ENCODE measurements around the gene CMTM8.

The CMTM8 gene

GRCh38 chr3:32305361-32305876 lies 66.9 kb downstream of the CMTM8 start:
- in situ Hi-C loops (cut with MboI; ENCODE audit: low sequenced_read_pairs) = no loop called here

GRCh38 chr3:32306072-32306471 lies 67.6 kb downstream of the CMTM8 start:
- in situ Hi-C loops (cut with MboI; ENCODE audit: low sequenced_read_pairs) = no loop called here

GRCh38 chr3:32307591-32307990 lies 69.1 kb downstream of the CMTM8 start:
- in situ Hi-C loops (cut with MboI; ENCODE audit: low sequenced_read_pairs) = no loop called here

- in situ Hi-C loops (cut with MboI; ENCODE audit: low sequenced_read_pairs) = no loop called here
Measured at GRCh38 chr3:32308378-32308777, 69.9 kb downstream of the CMTM8 start.

GRCh38 chr3:32309654-32310242 lies 71.3 kb downstream of the CMTM8 start:
- in situ Hi-C loops (cut with MboI; ENCODE audit: low sequenced_read_pairs) = no loop called here

GRCh38 chr3:32310336-32310735 lies 71.9 kb downstream of the CMTM8 start:
- in situ Hi-C loops (cut with MboI; ENCODE audit: low sequenced_read_pairs) = no loop called here

GRCh38 chr3:32310918-32311839 lies 72.7 kb downstream of the CMTM8 start:
- in situ Hi-C loops (cut with MboI; ENCODE audit: low sequenced_read_pairs) = no loop called here

GRCh38 chr3:32312251-32312650 lies 73.8 kb downstream of the CMTM8 start:
- in situ Hi-C loops (cut with MboI; ENCODE audit: low sequenced_read_pairs) = no loop called here

GRCh38 chr3:32313169-32313568 lies 74.7 kb downstream of the CMTM8 start:
- in situ Hi-C loops (cut with MboI; ENCODE audit: low sequenced_read_pairs) = no loop called here

- in situ Hi-C loops (cut with MboI; ENCODE audit: low sequenced_read_pairs) = no loop called here
Measured at GRCh38 chr3:32313723-32314473, 75.4 kb downstream of the CMTM8 start.

- in situ Hi-C loops (cut with MboI; ENCODE audit: low sequenced_read_pairs) = no loop called here
Measured at GRCh38 chr3:32315441-32315840, 77.0 kb downstream of the CMTM8 start.

GRCh38 chr3:32316319-32316718 lies 77.8 kb downstream of the CMTM8 start:
- in situ Hi-C loops (cut with MboI; ENCODE audit: low sequenced_read_pairs) = no loop called here

GRCh38 chr3:32316976-32317375 lies 78.5 kb downstream of the CMTM8 start:
- in situ Hi-C loops (cut with MboI; ENCODE audit: low sequenced_read_pairs) = no loop called here

- in situ Hi-C loops (cut with MboI; ENCODE audit: low sequenced_read_pairs) = no loop called here
Measured at GRCh38 chr3:32319607-32320006, 81.1 kb downstream of the CMTM8 start.

GRCh38 chr3:32320080-32320479 lies 81.6 kb downstream of the CMTM8 start:
- in situ Hi-C loops (cut with MboI; ENCODE audit: low sequenced_read_pairs) = no loop called here

GRCh38 chr3:32321095-32321790 lies 82.8 kb downstream of the CMTM8 start:
- in situ Hi-C loops (cut with MboI; ENCODE audit: low sequenced_read_pairs) = no loop called here

GRCh38 chr3:32322311-32322710 lies 83.8 kb downstream of the CMTM8 start:
- in situ Hi-C loops (cut with MboI; ENCODE audit: low sequenced_read_pairs) = no loop called here

GRCh38 chr3:32323604-32324003 lies 85.1 kb downstream of the CMTM8 start:
- in situ Hi-C loops (cut with MboI; ENCODE audit: low sequenced_read_pairs) = no loop called here

GRCh38 chr3:32325201-32325600 lies 86.7 kb downstream of the CMTM8 start:
- in situ Hi-C loops (cut with MboI; ENCODE audit: low sequenced_read_pairs) = no loop called here

- in situ Hi-C loops (cut with MboI; ENCODE audit: low sequenced_read_pairs) = no loop called here
Measured at GRCh38 chr3:32325927-32326326, 87.4 kb downstream of the CMTM8 start.

GRCh38 chr3:32326795-32327194 lies 88.3 kb downstream of the CMTM8 start:
- in situ Hi-C loops (cut with MboI; ENCODE audit: low sequenced_read_pairs) = no loop called here
